Gastrocnemius medialis (tissue), 4 donors: ENCODE data around the gene SSBP3. TPM values are rescaled to one million over a fixed set of nuclear protein-coding genes. Genes with fewer than 3 reads are reported as not detected.

Experiments used
- ATAC-seq, 2 donors: fragments of 150-250 bp; one replicate each; pipeline ENCODE4 v1.9.1; 2016
- DNase-seq, 2 donors: peaks; one replicate each; pipeline ENCODE4 v3.0.0-alpha.2; 2019
- H3K27ac ChIP-seq, 4 donors: fragments of 200-600 bp; sonication (generic); 1 replicate in 1 of 4; 2 replicates in 3 of 4; pipeline ENCODE4 v1.5.1; 2016 to 2018; ENCODE audit warnings: mild to moderate bottlenecking in 2 of 4, moderate library complexity in 1 of 4
- H3K27me3 ChIP-seq, 3 donors: fragments of 200-600 bp; sonication (generic) in 2 of 3; 1 replicate in 1 of 3; 2 replicates in 2 of 3; pipeline versions ENCODE4 v1.5.1 to v1.6.0; 2016 to 2019; ENCODE audit warnings: mild to moderate bottlenecking in 1 of 3, moderate library complexity in 1 of 3
- H3K36me3 ChIP-seq, 2 donors: fragments of 200-600 bp; sonication (generic) in 1 of 2; one replicate each; pipeline ENCODE4 v1.5.1; 2017 to 2018
- H3K4me1 ChIP-seq, 2 donors: fragments of 200-600 bp; sonication (generic) in 1 of 2; one replicate each; pipeline ENCODE4 v1.5.1; 2016 to 2017; ENCODE audit warnings: mild to moderate bottlenecking in 2 of 2
- H3K4me3 ChIP-seq, 4 donors: fragments of 200-600 bp; sonication (generic) in 3 of 4; 1 replicate in 1 of 4; 2 replicates in 3 of 4; pipeline ENCODE4 v1.5.1; 2016 to 2019; ENCODE audit warnings: mild to moderate bottlenecking in 2 of 4
- H3K9me3 ChIP-seq, 3 donors: fragments of 200-600 bp; sonication (generic) in 2 of 3; 1 replicate in 1 of 3; 2 replicates in 2 of 3; pipeline ENCODE4 v1.5.1; 2016 to 2019
- POLR2A ChIP-seq, 2 donors: fragments of 450-650 bp; IDR thresholded peaks; one replicate each; pipeline ENCODE4 v1.6.1; 2017; ENCODE audit warnings: antibody characterized with exemption in 2 of 2, mild to moderate bottlenecking in 2 of 2, moderate library complexity in 2 of 2
- in situ Hi-C, 4 donors: fragments of 200-750 bp; cut with MboI; loops; one replicate each; pipeline versions ENCODE4 v1.15.0 to v1.8.0; 2017; ENCODE audit warnings: low sequenced_read_pairs in 4 of 4
- intact Hi-C: fragments of 100-400 bp; cut with DNase I; formaldehyde crosslinking; loops from one replicate; pipeline ENCODE4 v1.15.1; 2023; ENCODE audit warnings: low total_unique reads
- total RNA-seq, 4 donors: library from RNA; depleted of rRNA; stranded (reverse); fragments of >200 nt; gene quantifications; one replicate each; pipeline versions ENCODE4 v1.1.0 to v1.2.3, GENCODE V29; 2016
- TF ChIP-seq, protein P1 (sequence below), 5 experiments: fragments of 450-650 bp in 3 of 5; fragments of 200-600 bp in 2 of 5; sonication (generic) in 2 of 5; IDR thresholded peaks in 4 of 5; conservative IDR thresholded peaks in 1 of 5; 1 replicate in 4 of 5; 2 replicates in 1 of 5; pipeline ENCODE4 v1.5.1; 2016 to 2019; ENCODE audit warnings: antibody characterized with exemption in 5 of 5, mild to moderate bottlenecking in 3 of 5, moderate library complexity in 3 of 5

Gene SSBP3
- total RNA-seq, 4 donors from 2014 or later = 3.6 to 21.0 (median 14.9) TPM

DNA sequence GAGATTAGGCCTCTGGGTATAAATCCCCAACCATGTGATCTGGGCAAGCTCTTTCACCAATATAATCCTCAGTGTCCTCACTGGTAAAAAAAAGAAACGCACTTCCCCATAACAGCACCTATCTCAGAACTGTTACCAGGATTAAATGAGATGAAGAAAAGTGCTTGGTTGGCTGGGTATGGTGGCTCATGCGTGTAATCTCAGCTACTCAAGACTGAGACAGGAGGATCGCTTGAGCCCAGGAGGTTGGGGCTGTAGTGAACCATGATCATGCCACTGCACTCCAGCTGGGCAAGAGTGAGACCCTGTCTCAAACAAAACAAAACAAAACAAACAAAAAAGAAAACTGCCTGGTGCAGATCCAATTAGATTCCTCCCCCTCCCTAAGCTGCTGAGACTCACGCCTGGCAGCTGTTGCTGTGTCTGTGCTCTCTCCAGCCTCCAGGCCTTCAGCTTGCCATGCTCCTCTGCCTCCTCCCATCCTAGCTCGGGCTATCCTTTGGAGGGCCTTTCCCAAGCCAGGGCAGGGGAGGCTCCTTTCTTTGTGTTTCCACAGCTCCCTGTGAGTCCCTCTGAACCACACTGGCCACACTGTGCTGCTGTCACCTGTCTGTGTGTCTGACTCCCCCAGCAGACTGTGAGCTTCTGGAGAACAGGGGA, 225.4 kb downstream of the SSBP3 start:
- in situ Hi-C loops = no loop called here
- intact Hi-C loops = no loop called here
- no peaks in the 10 kb centered on the region for H3K27me3 ChIP-seq
- no peak for DNase-seq
- H3K9me3 ChIP-seq = no peaks in the 10 kb centered on the region
- no peak overlapping the region for H3K4me3 ChIP-seq
- no peak for TF ChIP-seq POLR2A (IDR thresholded peaks at IDR 0.05)
- TF ChIP-seq, protein P1, sequence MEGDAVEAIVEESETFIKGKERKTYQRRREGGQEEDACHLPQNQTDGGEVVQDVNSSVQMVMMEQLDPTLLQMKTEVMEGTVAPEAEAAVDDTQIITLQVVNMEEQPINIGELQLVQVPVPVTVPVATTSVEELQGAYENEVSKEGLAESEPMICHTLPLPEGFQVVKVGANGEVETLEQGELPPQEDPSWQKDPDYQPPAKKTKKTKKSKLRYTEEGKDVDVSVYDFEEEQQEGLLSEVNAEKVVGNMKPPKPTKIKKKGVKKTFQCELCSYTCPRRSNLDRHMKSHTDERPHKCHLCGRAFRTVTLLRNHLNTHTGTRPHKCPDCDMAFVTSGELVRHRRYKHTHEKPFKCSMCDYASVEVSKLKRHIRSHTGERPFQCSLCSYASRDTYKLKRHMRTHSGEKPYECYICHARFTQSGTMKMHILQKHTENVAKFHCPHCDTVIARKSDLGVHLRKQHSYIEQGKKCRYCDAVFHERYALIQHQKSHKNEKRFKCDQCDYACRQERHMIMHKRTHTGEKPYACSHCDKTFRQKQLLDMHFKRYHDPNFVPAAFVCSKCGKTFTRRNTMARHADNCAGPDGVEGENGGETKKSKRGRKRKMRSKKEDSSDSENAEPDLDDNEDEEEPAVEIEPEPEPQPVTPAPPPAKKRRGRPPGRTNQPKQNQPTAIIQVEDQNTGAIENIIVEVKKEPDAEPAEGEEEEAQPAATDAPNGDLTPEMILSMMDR (IDR thresholded peaks at IDR 0.05 in 4 of 5, conservative IDR thresholded peaks at IDR 0.05 in 1 of 5) = no peak
- peaks cover 0 to 10% of the 10 kb centered on the region in 2 donors for H3K36me3 ChIP-seq
- H3K27ac ChIP-seq = no peak overlapping the region
- no peak for ATAC-seq
- no peaks in the 10 kb centered on the region for H3K4me1 ChIP-seq

DNA sequence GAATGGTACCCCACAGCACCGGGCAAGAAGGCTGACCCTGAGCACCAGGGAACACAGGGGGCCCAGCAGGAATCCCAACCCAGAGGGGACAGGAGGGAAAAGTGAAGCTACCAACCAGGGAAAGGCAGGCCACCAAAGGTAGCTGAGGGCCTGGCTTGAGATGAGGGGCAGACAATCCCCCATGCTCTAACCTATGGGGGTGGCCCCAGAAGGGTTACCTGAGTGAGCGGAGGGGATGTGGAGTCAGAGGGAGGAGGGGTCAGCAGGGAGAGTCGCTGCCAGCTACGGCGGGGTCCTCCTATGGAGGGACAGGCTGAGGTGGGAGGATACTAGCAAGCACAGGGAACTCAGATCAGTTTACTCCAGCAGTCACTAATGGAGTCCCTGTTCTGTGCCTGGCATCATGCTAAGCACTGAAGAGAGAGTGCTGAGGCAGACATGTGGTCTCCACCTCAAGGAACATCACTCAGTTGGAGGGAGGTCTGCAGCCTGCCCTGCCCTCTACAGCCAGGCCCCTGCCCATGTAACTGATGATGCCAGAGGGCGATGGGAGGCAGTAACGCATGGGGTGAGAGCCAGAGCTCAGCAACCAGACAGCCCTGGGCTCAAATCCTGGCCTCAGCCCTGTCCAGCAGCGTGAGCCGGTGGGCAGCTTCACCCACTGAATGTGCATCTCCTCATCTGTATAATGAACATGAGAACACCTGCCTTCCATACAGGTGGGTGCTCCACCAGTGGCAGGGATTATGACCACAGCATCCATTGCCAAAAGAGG, 227.7 kb downstream of the SSBP3 start:
- TF ChIP-seq POLR2A (IDR thresholded peaks at IDR 0.05) = no peak
- TF ChIP-seq, protein P1 (IDR thresholded peaks at IDR 0.05 in 4 of 5, conservative IDR thresholded peaks at IDR 0.05 in 1 of 5) = no peak
- no peak overlapping the region for H3K27ac ChIP-seq
- DNase-seq (no peak), ATAC-seq (no peak)
- no peaks in the 10 kb centered on the region for H3K9me3 ChIP-seq
- no peak overlapping the region for H3K4me3 ChIP-seq
- intact Hi-C loops = no loop called here
- H3K27me3 ChIP-seq = no peaks in the 10 kb centered on the region
- H3K4me1 ChIP-seq = peaks cover 0 to 5% of the 10 kb centered on the region in 2 donors
- peaks cover 0 to 10% of the 10 kb centered on the region in 2 donors for H3K36me3 ChIP-seq
- in situ Hi-C loops = no loop called here

DNA sequence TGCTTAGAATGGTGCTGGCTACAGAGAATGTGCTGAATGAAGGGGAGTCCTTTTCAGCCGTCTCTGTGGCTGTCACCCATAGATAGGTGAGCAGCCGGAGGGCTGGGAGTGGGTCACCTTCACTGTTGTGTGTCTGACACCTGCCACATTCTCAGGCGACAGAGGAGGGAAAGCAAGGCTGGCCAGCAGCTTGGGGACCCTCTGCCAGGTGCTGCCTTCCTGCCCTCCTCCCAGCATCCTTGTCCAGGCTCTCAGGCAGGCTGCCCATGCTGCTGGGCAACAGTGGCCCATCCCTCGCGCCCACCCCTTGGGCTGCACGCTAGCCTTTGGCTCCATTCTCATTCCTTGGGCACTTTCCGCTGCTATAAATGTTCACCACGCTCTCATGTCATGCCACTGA, 228.5 kb downstream of the SSBP3 start:
- Histone ChIP-seq H3K27me3 (no peaks in the 10 kb centered on the region), H3K9me3 (no peaks in the 10 kb centered on the region), H3K27ac (no peak overlapping the region), H3K4me1 (peaks cover 0 to 13% of the 10 kb centered on the region in 2 donors), H3K36me3 (peaks cover 0 to 10% of the 10 kb centered on the region in 2 donors), H3K4me3 (no peak overlapping the region)
- TF ChIP-seq, protein P1 (IDR thresholded peaks at IDR 0.05 in 4 of 5, conservative IDR thresholded peaks at IDR 0.05 in 1 of 5) = no peak
- TF ChIP-seq POLR2A (IDR thresholded peaks at IDR 0.05) = no peak
- no peak for ATAC-seq
- intact Hi-C loops (no loop called here), in situ Hi-C loops (no loop called here)
- no peak for DNase-seq

DNA sequence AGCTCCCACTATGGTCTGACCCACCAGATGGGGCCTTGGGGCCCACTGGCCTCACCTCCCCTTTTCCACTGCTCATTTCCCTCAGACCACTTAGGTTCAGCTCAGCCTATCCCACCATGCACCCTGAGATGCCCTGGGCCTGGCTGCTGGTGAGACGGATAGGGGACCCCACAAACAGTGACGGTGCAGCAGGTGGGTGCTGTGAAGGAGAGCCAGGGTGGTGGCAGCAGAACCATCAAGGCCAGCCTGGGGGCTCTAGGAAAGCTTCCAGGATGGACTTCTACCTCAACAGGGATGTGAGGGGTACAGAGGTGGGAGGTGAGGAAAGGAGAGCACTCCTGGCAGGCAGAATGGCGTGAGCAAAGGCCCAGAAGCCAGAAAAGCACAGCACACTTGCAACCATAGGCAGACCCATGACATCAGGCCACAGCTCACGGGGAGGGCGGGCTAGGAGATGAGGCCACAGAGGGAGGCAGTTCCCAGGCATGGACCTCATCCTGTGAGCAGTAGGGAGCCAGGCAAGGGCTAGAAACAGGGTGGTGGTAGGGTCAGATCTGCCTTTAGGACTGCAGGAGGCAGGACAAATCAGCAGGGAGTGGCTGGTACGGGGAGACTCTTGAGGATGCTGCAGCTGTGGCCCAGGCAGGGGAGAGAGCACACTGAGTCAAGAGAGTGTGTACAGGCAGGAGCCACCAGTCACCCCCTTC, 229.4 kb downstream of the SSBP3 start:
- TF ChIP-seq, protein P1 (IDR thresholded peaks at IDR 0.05 in 4 of 5, conservative IDR thresholded peaks at IDR 0.05 in 1 of 5) = no peak
- TF ChIP-seq POLR2A (IDR thresholded peaks at IDR 0.05) = no peak
- in situ Hi-C loops (no loop called here), intact Hi-C loops (no loop called here)
- Histone ChIP-seq H3K27me3 (no peaks in the 10 kb centered on the region), H3K9me3 (no peaks in the 10 kb centered on the region), H3K4me1 (peaks cover 0 to 13% of the 10 kb centered on the region in 2 donors), H3K36me3 (peaks cover 0 to 10% of the 10 kb centered on the region in 2 donors), H3K27ac (no peak overlapping the region), H3K4me3 (no peak overlapping the region)
- no peak for ATAC-seq
- DNase-seq = no peak

Other genes starting within 250 kb of the SSBP3 start
- gene CYB5RL, start 206.4 kb downstream of the SSBP3 start, total RNA-seq = 1 to 10 TPM; 1.8 to 5.8 (median 3.4) TPM
- 100 to 1,000 TPM in 3 of 4 donors, 10 to 100 TPM in 1; 91.6 to 141 (median 121) TPM for gene MRPL37, start 206.2 kb downstream of the SSBP3 start, total RNA-seq
- 1 to 10 TPM in 2 of 4 donors, under 1 TPM in 2; 0.90 to 3.2 (median 1.2) TPM for gene ACOT11, start 141.8 kb upstream of the SSBP3 start, total RNA-seq
- not detected for gene FAM151A, start 217.1 kb upstream of the SSBP3 start, total RNA-seq
- 1 to 10 TPM in 2 of 4 donors, under 1 TPM in 2; 0.42 to 1.3 (median 0.89) TPM for gene MROH7, start 235.4 kb upstream of the SSBP3 start, total RNA-seq